SU-DHL-6 (cell line): ENCODE results near the gene DNAH11.

Experiments used
- CTCF ChIP-seq: fragments of 200-600 bp; sonication (generic); IDR thresholded peaks from one replicate; pipeline ENCODE4 v1.5.1; 2017; ENCODE audit warnings: antibody characterized with exemption, mild to moderate bottlenecking, low read length, moderate library complexity; ENCODE audit not compliant: insufficient read depth, poor library complexity, severe bottlenecking
- EZH2phosphoT487 ChIP-seq: fragments of 200-600 bp; sonication (generic), shearing (Covaris generic); conservative IDR thresholded peaks from 2 replicates; pipeline ENCODE4 v1.6.1; 2018; ENCODE audit warnings: mild to moderate bottlenecking, antibody characterized with exemption, low read length, moderate library complexity, mixed read lengths

DNA sequence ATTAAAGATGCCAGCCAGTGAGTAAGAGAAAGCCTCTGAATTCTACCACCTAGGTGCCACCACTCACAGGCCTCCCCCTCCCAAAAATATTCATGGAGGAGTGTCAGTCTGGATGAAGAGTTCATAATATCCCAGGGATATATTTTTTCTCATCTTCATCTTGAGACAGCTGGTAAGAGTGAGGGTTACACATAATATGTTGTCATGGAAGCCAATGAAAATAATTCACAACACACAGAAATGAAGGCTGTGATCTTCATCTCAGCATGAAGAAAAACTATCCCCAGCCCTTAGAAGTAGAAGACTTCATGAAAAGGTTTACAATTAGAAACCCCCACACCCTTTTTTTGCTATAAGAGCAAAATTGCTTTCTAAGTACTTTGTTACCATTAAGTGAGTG is 175.6 kb downstream of the DNAH11 start:
- no peak for TF ChIP-seq CTCF
- no peak for TF ChIP-seq EZH2phosphoT487
